Keratinocyte (primary cell): ENCODE results near the gene ITSN1. TPM values are rescaled to one million over a fixed set of nuclear protein-coding genes. Genes with fewer than 3 reads are reported as not detected.

Experiments used
- DNase-seq: peaks from one replicate; pipeline ENCODE4 v3.0.0-alpha.2; 2011; ENCODE audit warnings: low read depth, missing footprints, low spot score
- FAIRE-seq: peaks from 2 replicates; lab custom pipeline; 2011; peaks lifted over from hg19 to GRCh38; lab: Jason Lieb, UNC
- H2AFZ ChIP-seq: 2 replicates; pipeline ENCODE4 v1.6.0; 2012; ENCODE audit warnings: low read length, control low read depth, inconsistent platforms; ENCODE audit not compliant: control insufficient read depth
- H3K27ac ChIP-seq: 2 replicates; pipeline ENCODE4 v1.5.1; 2011; ENCODE audit warnings: low read length; ENCODE audit not compliant: control insufficient read depth, insufficient read depth
- H3K27me3 ChIP-seq: 3 replicates; pipeline ENCODE4 v1.6.0; 2011; ENCODE audit warnings: low read length; ENCODE audit not compliant: control insufficient read depth, insufficient read depth; ENCODE audit errors: extremely low read depth
- H3K36me3 ChIP-seq, 2 experiments: 2 replicates in 1 of 2; 3 replicates in 1 of 2; pipeline ENCODE4 v1.5.1; 2011; ENCODE audit warnings: low read length in 2 of 2, mild to moderate bottlenecking in 1 of 2; ENCODE audit not compliant: control insufficient read depth in 2 of 2, insufficient read depth in 2 of 2; ENCODE audit errors: extremely low read depth in 1 of 2
- H3K4me1 ChIP-seq: 3 replicates; pipeline ENCODE4 v1.5.1; 2011; ENCODE audit warnings: low read length; ENCODE audit not compliant: control insufficient read depth, insufficient read depth; ENCODE audit errors: extremely low read depth
- H3K4me2 ChIP-seq: 3 replicates; pipeline ENCODE4 v1.6.0; 2011; ENCODE audit warnings: low read depth, low read length; ENCODE audit not compliant: control insufficient read depth, insufficient read depth; ENCODE audit errors: extremely low read depth
- H3K4me3 ChIP-seq, 3 experiments: fragments of 200-600 bp in 1 of 3; sonication (generic) in 1 of 3; 2 replicates in 2 of 3; 3 replicates in 1 of 3; pipeline ENCODE4 v1.5.1; 2011 to 2016; ENCODE audit warnings: low read length in 3 of 3, mild to moderate bottlenecking in 3 of 3, control low read depth in 2 of 3, inconsistent platforms in 1 of 3, low read depth in 1 of 3, mixed read lengths in 1 of 3, mixed run types in 1 of 3, moderate library complexity in 1 of 3; ENCODE audit not compliant: control insufficient read depth in 2 of 3, insufficient read depth in 2 of 3; ENCODE audit errors: extremely low read depth in 1 of 3
- H3K79me2 ChIP-seq: 2 replicates; pipeline ENCODE4 v1.6.0; 2012; ENCODE audit warnings: low read length; ENCODE audit not compliant: control insufficient read depth, insufficient read depth
- H3K9ac ChIP-seq: 3 replicates; pipeline ENCODE4 v1.6.0; 2011; ENCODE audit warnings: low read length; ENCODE audit not compliant: control insufficient read depth, insufficient read depth; ENCODE audit errors: extremely low read depth
- H3K9me1 ChIP-seq: 3 replicates; pipeline ENCODE4 v1.6.0; 2011; ENCODE audit warnings: low read length; ENCODE audit not compliant: control insufficient read depth, insufficient read depth; ENCODE audit errors: extremely low read depth
- H3K9me3 ChIP-seq: 2 replicates; pipeline ENCODE4 v1.5.1; 2012; ENCODE audit warnings: low read depth, low read length; ENCODE audit not compliant: control insufficient read depth
- H4K20me1 ChIP-seq: 3 replicates; pipeline ENCODE4 v1.6.0; 2011; ENCODE audit warnings: low read length; ENCODE audit not compliant: control insufficient read depth, insufficient read depth; ENCODE audit errors: extremely low read depth
- EZH2 ChIP-seq: IDR thresholded peaks from one replicate; pipeline ENCODE4 v1.6.1; 2012; ENCODE audit warnings: inconsistent platforms, mild to moderate bottlenecking, low read length, moderate library complexity
- dilution Hi-C: fragments of 300-500 bp; cut with MboI; formaldehyde crosslinking; loops from one replicate; pipeline ENCODE4 v1.7.0; 2020; ENCODE audit warnings: low sequenced_read_pairs; ENCODE audit not compliant: extremely low pct_ligation_motif_present
- polyA plus RNA-seq, 5 experiments: library from polyadenylated mRNA; depleted of rRNA in 3 of 5; stranded (reverse) in 3 of 5; stranded (forward) in 1 of 5; unstranded in 1 of 5; fragments of >200 nt; gene quantifications; 1 replicate in 1 of 5; 2 replicates in 3 of 5; 3 replicates in 1 of 5; pipeline versions ENCODE4 v1.2.1 to v1.2.3, GENCODE V29; 2011 to 2012; ENCODE audit warnings: missing spikeins in 2 of 5, low read depth in 1 of 5, low replicate concordance in 1 of 5
- TF ChIP-seq, protein P1 (sequence below), 3 experiments: IDR thresholded peaks in 1 of 3; conservative IDR thresholded peaks in 1 of 3; optimal IDR thresholded peaks in 1 of 3; 2 replicates in 2 of 3; 3 replicates in 1 of 3; pipeline versions ENCODE3 to v1.5.1; 2011; ENCODE audit warnings: low read length in 3 of 3, mild to moderate bottlenecking in 3 of 3, moderate library complexity in 2 of 3, control low read depth in 1 of 3, inconsistent platforms in 1 of 3; ENCODE audit not compliant: insufficient read depth in 2 of 3; ENCODE audit errors: extremely low read depth in 1 of 3

The ITSN1 gene
- polyA plus RNA-seq, 1 donor (not counting 4 experiments of a cell fraction or from before 2014, with no cell fraction given): 34.3 TPM

DNA sequence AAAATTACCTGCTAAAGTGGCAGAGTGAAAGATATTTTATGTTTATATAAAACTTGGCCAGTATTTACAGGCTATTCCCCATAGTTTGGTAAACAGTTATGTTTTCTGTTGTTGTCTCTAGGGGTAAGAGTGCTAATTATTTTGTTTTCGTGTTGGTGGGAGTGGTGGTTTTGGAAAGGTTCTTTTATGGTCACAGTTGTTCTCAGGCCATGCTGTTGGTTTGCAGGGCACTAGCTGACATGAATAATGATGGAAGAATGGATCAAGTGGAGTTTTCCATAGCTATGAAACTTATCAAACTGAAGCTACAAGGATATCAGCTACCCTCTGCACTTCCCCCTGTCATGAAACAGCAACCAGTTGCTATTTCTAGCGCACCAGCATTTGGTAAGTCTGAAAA is 92.5 kb downstream of the ITSN1 start:
- Histone ChIP-seq H3K9me3 (no peaks in the 10 kb centered on the region), H3K27ac (no peak overlapping the region), H3K79me2 (no peaks in the 10 kb centered on the region), H3K4me1 (no peaks in the 10 kb centered on the region), H3K9ac (no peak overlapping the region), H3K4me2 (no peak overlapping the region), H3K27me3 (no peaks in the 10 kb centered on the region), H3K9me1 (no peaks in the 10 kb centered on the region), H2AFZ (no peak overlapping the region), H3K4me3 (no peak overlapping the region), H4K20me1 (no peaks in the 10 kb centered on the region), H3K36me3 (peaks cover 2 to 10% of the 10 kb centered on the region in 2 experiments)
- DNase-seq (no peak), FAIRE-seq (no peak)
- dilution Hi-C loops: no loop called here
- no peak for TF ChIP-seq EZH2
- TF ChIP-seq, protein P1, sequence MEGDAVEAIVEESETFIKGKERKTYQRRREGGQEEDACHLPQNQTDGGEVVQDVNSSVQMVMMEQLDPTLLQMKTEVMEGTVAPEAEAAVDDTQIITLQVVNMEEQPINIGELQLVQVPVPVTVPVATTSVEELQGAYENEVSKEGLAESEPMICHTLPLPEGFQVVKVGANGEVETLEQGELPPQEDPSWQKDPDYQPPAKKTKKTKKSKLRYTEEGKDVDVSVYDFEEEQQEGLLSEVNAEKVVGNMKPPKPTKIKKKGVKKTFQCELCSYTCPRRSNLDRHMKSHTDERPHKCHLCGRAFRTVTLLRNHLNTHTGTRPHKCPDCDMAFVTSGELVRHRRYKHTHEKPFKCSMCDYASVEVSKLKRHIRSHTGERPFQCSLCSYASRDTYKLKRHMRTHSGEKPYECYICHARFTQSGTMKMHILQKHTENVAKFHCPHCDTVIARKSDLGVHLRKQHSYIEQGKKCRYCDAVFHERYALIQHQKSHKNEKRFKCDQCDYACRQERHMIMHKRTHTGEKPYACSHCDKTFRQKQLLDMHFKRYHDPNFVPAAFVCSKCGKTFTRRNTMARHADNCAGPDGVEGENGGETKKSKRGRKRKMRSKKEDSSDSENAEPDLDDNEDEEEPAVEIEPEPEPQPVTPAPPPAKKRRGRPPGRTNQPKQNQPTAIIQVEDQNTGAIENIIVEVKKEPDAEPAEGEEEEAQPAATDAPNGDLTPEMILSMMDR (optimal IDR thresholded peaks at IDR 0.05 in 1 of 3, IDR thresholded peaks at IDR 0.05 in 1 of 3, conservative IDR thresholded peaks at IDR 0.05 in 1 of 3; ENCODE audit: extremely low read depth in 1 of 3, insufficient read depth in 2 of 3, low read length in 3 of 3): no peak

GRCh38 chr21:33736569-33736968 is 94.3 kb downstream of the ITSN1 start:
- Histone ChIP-seq H3K9me3 (no peaks in the 10 kb centered on the region), H3K4me1 (no peaks in the 10 kb centered on the region), H2AFZ (no peak overlapping the region), H4K20me1 (no peaks in the 10 kb centered on the region), H3K79me2 (no peaks in the 10 kb centered on the region), H3K27me3 (no peaks in the 10 kb centered on the region), H3K4me2 (no peak overlapping the region), H3K4me3 (no peak overlapping the region), H3K27ac (no peak overlapping the region), H3K9me1 (no peaks in the 10 kb centered on the region), H3K9ac (no peak overlapping the region), H3K36me3 (peaks cover 6 to 10% of the 10 kb centered on the region in 2 experiments)
- TF ChIP-seq, protein P1 (optimal IDR thresholded peaks at IDR 0.05 in 1 of 3, IDR thresholded peaks at IDR 0.05 in 1 of 3, conservative IDR thresholded peaks at IDR 0.05 in 1 of 3; ENCODE audit: extremely low read depth in 1 of 3, insufficient read depth in 2 of 3, low read length in 3 of 3): no peak
- TF ChIP-seq EZH2: no peak
- dilution Hi-C loops: no loop called here
- FAIRE-seq (no peak), DNase-seq (no peak)
